ENCODE measurements around the gene TMEM181.

Gene TMEM181

DNA sequence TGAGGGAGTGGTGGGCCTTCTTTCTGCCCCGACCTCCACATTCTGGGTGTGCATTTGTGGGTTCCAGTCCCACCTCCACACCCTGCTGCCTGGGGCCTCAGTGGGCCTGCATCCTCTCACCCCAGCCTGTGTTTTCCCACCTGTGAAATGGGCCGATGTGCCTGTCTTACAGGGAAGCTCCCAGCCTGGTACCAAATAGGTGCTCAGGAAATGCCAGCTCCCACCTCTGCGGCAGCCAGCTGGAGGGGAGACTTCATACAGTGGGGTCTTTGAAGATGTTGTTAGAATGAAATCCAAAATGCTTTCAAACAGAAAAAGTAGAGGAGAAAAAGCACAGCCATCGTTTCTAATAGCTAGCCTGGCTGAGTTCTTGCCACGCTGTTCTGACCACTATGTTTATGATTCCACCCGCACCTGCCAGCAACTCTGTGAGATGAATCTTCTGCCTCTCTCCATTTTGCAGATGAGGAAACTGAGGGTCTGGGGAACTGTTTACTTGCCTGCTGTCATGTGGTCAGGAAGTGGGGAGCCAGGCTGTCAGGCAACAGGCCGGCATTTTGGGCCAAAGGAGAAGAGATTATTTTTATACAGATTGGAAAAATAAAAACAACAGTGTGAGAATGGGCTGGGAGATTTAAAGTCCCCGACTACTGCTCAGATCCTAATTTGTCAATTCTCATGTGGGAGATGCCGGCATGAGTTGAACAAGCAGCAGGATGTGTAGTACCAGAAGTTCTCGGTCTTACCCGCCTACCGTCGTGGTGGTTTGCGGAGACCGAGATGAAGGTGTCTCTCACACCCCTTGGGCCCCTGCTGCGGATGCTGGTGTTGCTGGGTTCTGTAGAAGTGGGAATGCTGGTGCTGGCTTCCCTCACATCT, 4.6 kb downstream of the TMEM181 start:
- H3K4me3 Mint-ChIP-seq: no peak overlapping the region
- peaks cover 79% of the 10 kb centered on the region for H3K4me1 Mint-ChIP-seq (ENCODE audit: low read depth)
- intact Hi-C loops (cut with micrococcal nuclease): no loop called here
- H3K36me3 Mint-ChIP-seq (ENCODE audit: low read depth): peaks cover 30% of the 10 kb centered on the region
- no peaks in the 10 kb centered on the region for H3K9me3 Mint-ChIP-seq
- no peak overlapping the region for H3K27ac Mint-ChIP-seq
- no peaks in the 10 kb centered on the region for H3K27me3 Mint-ChIP-seq

- intact Hi-C loops (cut with micrococcal nuclease): no loop called here
- Mint-ChIP-seq H3K27me3 (no peaks in the 10 kb centered on the region), H3K36me3 (ENCODE audit: low read depth) (peaks cover 30% of the 10 kb centered on the region), H3K9me3 (no peaks in the 10 kb centered on the region), H3K4me1 (ENCODE audit: low read depth) (peaks cover 84% of the 10 kb centered on the region), H3K27ac (no peak overlapping the region), H3K4me3 (no peak overlapping the region)
Observed at GRCh38 chr6:158565122-158565429, 5.2 kb downstream of the TMEM181 start.

- H3K4me1 Mint-ChIP-seq (ENCODE audit: low read depth): peaks cover 88% of the 10 kb centered on the region
Observed at GRCh38 chr6:158565482-158566040, 5.7 kb downstream of the TMEM181 start.

GRCh38 chr6:158566207-158566818, 6.4 kb downstream of the TMEM181 start:
- Mint-ChIP-seq H3K9me3 (no peaks in the 10 kb centered on the region), H3K4me3 (no peak overlapping the region), H3K27me3 (no peaks in the 10 kb centered on the region), H3K36me3 (ENCODE audit: low read depth) (peaks cover 33% of the 10 kb centered on the region), H3K27ac (no peak overlapping the region), H3K4me1 (ENCODE audit: low read depth) (peaks cover 83% of the 10 kb centered on the region)
- intact Hi-C loops (cut with micrococcal nuclease): no loop called here

More at GRCh38 chr6:158565482-158566040, 5.7 kb downstream of the TMEM181 start:
- Mint-ChIP-seq H3K9me3 (no peaks in the 10 kb centered on the region), H3K27me3 (no peaks in the 10 kb centered on the region), H3K36me3 (ENCODE audit: low read depth) (peaks cover 32% of the 10 kb centered on the region), H3K4me3 (no peak overlapping the region), H3K27ac (no peak overlapping the region)
- intact Hi-C loops (cut with micrococcal nuclease): no loop called here

DNA sequence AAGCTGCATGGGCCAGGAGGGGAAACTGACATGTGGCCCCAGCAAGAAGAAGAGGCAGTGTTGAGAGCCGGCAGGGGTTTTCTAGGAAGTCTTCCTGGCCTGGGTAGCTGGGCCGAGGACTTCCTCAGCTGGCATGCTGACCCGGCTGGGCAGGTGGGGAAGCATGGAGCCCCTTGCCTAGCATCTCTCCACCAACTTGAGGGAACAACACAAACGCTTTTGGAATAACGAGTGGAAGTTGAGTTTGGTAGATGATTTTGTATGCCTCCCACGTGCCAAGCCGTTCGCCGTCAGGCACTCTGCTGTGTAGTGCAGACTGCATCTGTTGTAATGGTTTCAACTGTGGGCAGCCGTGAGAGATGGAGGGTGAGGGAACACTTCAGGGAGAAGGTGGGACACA, 7.3 kb downstream of the TMEM181 start:
- intact Hi-C loops (cut with micrococcal nuclease): no loop called here
- peak overlapping the region; percentile 8 for H3K27ac Mint-ChIP-seq
- H3K4me1 Mint-ChIP-seq (ENCODE audit: low read depth): peaks cover 82% of the 10 kb centered on the region
- H3K9me3 Mint-ChIP-seq: no peaks in the 10 kb centered on the region
- H3K4me3 Mint-ChIP-seq: no peak overlapping the region
- H3K36me3 Mint-ChIP-seq (ENCODE audit: low read depth): peaks cover 36% of the 10 kb centered on the region
- no peaks in the 10 kb centered on the region for H3K27me3 Mint-ChIP-seq

- H3K27ac Mint-ChIP-seq: peak overlapping the region; percentile 8
- intact Hi-C loops (cut with micrococcal nuclease): no loop called here
- H3K27me3 Mint-ChIP-seq: no peaks in the 10 kb centered on the region
- H3K9me3 Mint-ChIP-seq: no peaks in the 10 kb centered on the region
- no peak overlapping the region for H3K4me3 Mint-ChIP-seq
- peaks cover 44% of the 10 kb centered on the region for H3K36me3 Mint-ChIP-seq (ENCODE audit: low read depth)
- peaks cover 82% of the 10 kb centered on the region for H3K4me1 Mint-ChIP-seq (ENCODE audit: low read depth)
Observed at GRCh38 chr6:158567871-158568401, 8.0 kb downstream of the TMEM181 start.

- peak overlapping the region; percentile 39 for H3K27ac Mint-ChIP-seq
- H3K4me1 Mint-ChIP-seq (ENCODE audit: low read depth): peaks cover 83% of the 10 kb centered on the region
- no peak overlapping the region for H3K4me3 Mint-ChIP-seq
- no peaks in the 10 kb centered on the region for H3K9me3 Mint-ChIP-seq
- H3K36me3 Mint-ChIP-seq (ENCODE audit: low read depth): peaks cover 50% of the 10 kb centered on the region
- intact Hi-C loops (cut with micrococcal nuclease): no loop called here
- no peaks in the 10 kb centered on the region for H3K27me3 Mint-ChIP-seq
Observed at GRCh38 chr6:158568549-158568948, 8.7 kb downstream of the TMEM181 start.

GRCh38 chr6:158569036-158569435, 9.1 kb downstream of the TMEM181 start:
- peaks cover 83% of the 10 kb centered on the region for H3K4me1 Mint-ChIP-seq (ENCODE audit: low read depth)
- intact Hi-C loops (cut with micrococcal nuclease): no loop called here
- H3K27ac Mint-ChIP-seq: peak overlapping the region; percentile 39
- no peak overlapping the region for H3K4me3 Mint-ChIP-seq
- peaks cover 55% of the 10 kb centered on the region for H3K36me3 Mint-ChIP-seq (ENCODE audit: low read depth)
- no peaks in the 10 kb centered on the region for H3K27me3 Mint-ChIP-seq
- H3K9me3 Mint-ChIP-seq: no peaks in the 10 kb centered on the region

DNA sequence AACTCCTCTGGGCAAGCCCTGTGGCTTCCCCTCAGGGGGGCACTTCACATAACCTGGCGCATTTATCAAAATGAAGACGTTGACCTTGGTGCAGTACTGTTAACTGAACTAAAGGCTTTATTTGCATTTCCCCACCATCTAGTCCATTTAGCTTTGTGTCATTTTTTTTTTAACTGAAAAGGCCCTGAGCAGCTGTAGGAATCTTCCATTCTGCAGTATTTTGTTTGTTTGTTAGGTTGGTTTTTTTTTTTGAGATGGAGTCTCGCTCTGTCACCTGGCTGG, 10.7 kb downstream of the TMEM181 start:
- Mint-ChIP-seq H3K9me3 (no peaks in the 10 kb centered on the region), H3K27me3 (no peaks in the 10 kb centered on the region), H3K4me3 (no peak overlapping the region), H3K36me3 (ENCODE audit: low read depth) (peaks cover 58% of the 10 kb centered on the region), H3K4me1 (ENCODE audit: low read depth) (peaks cover 77% of the 10 kb centered on the region), H3K27ac (peak overlapping the region; percentile 58)
- intact Hi-C loops (cut with micrococcal nuclease): no loop called here

DNA sequence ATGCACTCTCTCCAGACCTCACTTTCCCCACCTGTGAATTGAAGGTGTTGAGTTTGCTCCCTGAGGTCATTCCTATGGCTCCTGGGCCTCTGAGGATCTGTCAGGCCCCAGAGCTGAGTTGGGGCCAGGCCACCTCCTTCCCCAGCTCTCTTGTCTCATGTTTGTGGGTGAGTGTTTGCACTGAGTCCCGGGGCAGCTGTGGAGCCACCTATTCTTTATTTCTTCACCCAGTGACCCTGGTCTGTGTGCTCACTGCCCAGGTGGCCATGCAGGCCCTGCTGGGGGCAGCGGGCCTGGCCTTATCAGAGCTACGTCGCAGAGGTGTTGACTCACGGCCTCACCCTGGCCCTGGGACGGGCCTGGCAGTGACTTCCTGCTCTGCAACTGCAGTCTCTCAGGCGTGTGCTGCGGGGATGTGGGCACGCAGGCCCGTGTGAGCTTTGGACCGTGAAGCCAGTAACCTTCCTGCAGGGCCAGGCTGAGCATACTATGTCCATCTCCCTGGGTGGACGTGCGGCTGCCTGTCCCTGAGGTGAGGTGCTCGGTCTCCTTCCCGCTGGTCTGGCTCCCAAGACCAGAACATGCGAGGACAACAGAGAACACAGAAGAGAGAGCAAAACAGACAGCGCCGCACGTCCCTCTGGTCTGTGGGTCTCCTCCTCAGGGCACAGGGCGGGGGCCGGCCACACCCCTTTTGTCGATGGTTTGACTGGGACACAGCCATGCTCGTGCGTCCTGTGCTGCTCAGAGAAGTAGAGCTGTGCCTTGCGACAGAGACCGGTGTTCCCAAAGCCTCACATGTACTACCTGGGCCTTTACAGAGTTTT, 12.1 kb downstream of the TMEM181 start:
- intact Hi-C loops (cut with micrococcal nuclease): no loop called here
- Mint-ChIP-seq H3K4me1 (ENCODE audit: low read depth) (peaks cover 71% of the 10 kb centered on the region), H3K27me3 (no peaks in the 10 kb centered on the region), H3K4me3 (no peak overlapping the region), H3K27ac (peak overlapping the region; percentile 48), H3K9me3 (no peaks in the 10 kb centered on the region), H3K36me3 (ENCODE audit: low read depth) (peaks cover 55% of the 10 kb centered on the region)

DNA sequence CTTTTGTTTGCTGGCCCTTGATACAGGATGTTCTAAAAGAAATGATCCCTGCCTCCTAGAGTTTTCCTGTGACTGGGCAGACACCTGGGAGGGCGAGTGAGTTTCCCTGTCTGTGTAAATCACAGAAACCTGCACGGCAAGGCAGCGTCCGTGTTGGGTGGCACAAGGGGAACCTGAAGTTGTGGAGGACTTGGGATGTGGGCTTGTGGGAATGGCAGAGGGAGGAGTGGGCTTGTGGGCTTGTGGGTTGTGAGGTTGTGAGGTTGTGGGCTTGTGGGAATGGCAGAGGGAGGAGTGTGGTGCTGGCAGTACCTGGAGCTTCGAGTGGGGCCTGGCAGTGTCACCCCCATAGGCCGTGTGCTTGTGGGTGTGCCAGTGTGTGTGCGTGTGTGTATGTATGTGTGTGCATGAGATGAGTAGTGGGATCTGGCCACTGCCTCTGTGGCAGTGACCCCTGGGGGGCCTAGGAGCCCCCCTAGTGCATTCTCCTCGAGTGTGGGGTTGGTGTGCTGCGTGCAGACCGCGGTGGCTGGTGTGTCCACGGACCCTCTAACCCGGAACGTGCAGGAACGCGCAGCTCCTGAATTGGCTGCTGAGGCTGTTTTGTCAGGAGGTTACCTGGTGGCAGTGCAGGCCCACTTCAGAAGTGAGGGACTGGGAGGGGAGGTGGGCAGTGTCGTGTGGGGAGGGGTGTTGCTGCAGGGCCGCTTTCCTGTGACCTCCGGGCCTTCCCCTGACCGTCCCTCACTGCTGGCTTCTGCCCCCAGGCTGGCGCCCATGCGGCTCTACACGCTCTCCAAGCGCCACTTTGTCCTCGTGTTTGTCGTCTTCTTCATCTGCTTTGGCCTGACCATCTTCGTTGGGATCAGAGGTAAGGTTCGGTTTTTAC, 13.0 kb downstream of the TMEM181 start:
- peaks cover 60% of the 10 kb centered on the region for H3K36me3 Mint-ChIP-seq (ENCODE audit: low read depth)
- H3K4me3 Mint-ChIP-seq: no peak overlapping the region
- H3K4me1 Mint-ChIP-seq (ENCODE audit: low read depth): peaks cover 67% of the 10 kb centered on the region
- H3K27ac Mint-ChIP-seq: peak overlapping the region; percentile 48
- no peaks in the 10 kb centered on the region for H3K27me3 Mint-ChIP-seq
- intact Hi-C loops (cut with micrococcal nuclease): no loop called here
- no peaks in the 10 kb centered on the region for H3K9me3 Mint-ChIP-seq

- no peaks in the 10 kb centered on the region for H3K27me3 Mint-ChIP-seq
- H3K27ac Mint-ChIP-seq: no peak overlapping the region
- no peak overlapping the region for H3K4me3 Mint-ChIP-seq
Observed at GRCh38 chr6:158573542-158573931, 13.6 kb downstream of the TMEM181 start.

DNA sequence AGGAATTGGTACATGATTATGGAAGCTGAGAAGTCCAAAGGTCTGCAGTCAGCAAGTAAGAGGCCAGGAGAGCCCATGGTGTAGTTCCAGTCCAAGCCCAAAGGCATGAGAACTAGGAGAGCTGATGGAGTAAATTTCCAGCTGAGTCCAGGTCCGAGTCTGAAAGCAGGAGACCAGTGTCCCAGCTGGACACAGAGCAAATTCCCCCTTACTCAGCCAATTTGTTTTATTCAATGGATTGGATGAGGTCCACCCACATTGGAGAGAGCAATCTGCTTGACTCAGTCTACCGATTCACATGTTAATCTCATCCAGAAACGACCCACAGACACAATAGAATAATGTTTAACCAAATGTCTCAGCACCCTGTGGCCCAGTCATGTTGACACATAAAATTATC, 14.9 kb downstream of the TMEM181 start:
- Mint-ChIP-seq H3K27me3 (no peaks in the 10 kb centered on the region), H3K9me3 (no peaks in the 10 kb centered on the region), H3K27ac (no peak overlapping the region), H3K36me3 (ENCODE audit: low read depth) (peaks cover 60% of the 10 kb centered on the region), H3K4me1 (ENCODE audit: low read depth) (peaks cover 54% of the 10 kb centered on the region), H3K4me3 (no peak overlapping the region)
- intact Hi-C loops (cut with micrococcal nuclease): no loop called here

More at GRCh38 chr6:158573542-158573931, 13.6 kb downstream of the TMEM181 start:
- Mint-ChIP-seq H3K4me1 (ENCODE audit: low read depth) (peaks cover 60% of the 10 kb centered on the region), H3K9me3 (no peaks in the 10 kb centered on the region), H3K36me3 (ENCODE audit: low read depth) (peaks cover 60% of the 10 kb centered on the region)
- intact Hi-C loops (cut with micrococcal nuclease): no loop called here

Measured in dendritic cell treated with granulocyte-macrophage colony-stimulating factor and Interleukin-4, amounts not matched to agents 40 ng/mL and 50 ng/mL, for 4 days (primary cell).